ENCODE measurements around the gene ZMYND8. TPM values are rescaled to one million over a fixed set of nuclear protein-coding genes. Genes with fewer than 3 reads are reported as not detected.

The ZMYND8 gene
- total RNA-seq, 1 donor from 2014 or later, result 37.9 TPM

DNA sequence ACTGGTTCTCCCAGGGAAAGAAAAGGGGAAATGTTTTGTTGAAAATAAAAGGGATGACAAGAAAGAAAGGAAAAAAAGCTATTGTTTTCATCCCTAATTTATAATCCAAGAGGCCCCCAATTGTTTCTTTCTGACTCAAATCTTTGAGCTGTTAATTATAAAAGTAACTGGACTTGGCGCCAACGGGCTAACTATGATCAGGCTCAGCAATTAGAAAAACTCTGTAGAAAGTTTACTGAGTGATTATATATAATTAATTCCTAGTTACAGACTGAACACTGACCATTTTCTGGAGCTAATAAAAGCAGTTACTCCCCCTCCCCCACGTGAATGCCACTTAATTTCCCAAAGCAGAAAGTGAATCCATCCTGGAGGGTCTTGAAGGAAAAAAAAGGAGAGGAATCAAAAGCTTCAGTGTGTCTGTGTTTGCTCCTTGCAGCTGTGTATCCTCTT, 3.2 kb downstream of the ZMYND8 start:
- intact Hi-C loops (cut with micrococcal nuclease), result no loop called here
- no peaks in the 10 kb centered on the region for H3K36me3 ChIP-seq
- peaks cover 100% of the 10 kb centered on the region for H3K4me1 ChIP-seq
- H3K27me3 ChIP-seq (ENCODE audit: low read depth), result no peaks in the 10 kb centered on the region
- no peak for DNase-seq
- H3K9me3 ChIP-seq (replicated peaks), result no peaks in the 10 kb centered on the region
- peak overlapping the region; percentile 55 for H3K4me3 ChIP-seq
- TF ChIP-seq, protein P1, sequence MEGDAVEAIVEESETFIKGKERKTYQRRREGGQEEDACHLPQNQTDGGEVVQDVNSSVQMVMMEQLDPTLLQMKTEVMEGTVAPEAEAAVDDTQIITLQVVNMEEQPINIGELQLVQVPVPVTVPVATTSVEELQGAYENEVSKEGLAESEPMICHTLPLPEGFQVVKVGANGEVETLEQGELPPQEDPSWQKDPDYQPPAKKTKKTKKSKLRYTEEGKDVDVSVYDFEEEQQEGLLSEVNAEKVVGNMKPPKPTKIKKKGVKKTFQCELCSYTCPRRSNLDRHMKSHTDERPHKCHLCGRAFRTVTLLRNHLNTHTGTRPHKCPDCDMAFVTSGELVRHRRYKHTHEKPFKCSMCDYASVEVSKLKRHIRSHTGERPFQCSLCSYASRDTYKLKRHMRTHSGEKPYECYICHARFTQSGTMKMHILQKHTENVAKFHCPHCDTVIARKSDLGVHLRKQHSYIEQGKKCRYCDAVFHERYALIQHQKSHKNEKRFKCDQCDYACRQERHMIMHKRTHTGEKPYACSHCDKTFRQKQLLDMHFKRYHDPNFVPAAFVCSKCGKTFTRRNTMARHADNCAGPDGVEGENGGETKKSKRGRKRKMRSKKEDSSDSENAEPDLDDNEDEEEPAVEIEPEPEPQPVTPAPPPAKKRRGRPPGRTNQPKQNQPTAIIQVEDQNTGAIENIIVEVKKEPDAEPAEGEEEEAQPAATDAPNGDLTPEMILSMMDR (IDR thresholded peaks at IDR 0.05; ENCODE audit: borderline replicate concordance), result no peak
- peak overlapping the region; percentile 100 for H3K27ac ChIP-seq (replicated peaks)

DNA sequence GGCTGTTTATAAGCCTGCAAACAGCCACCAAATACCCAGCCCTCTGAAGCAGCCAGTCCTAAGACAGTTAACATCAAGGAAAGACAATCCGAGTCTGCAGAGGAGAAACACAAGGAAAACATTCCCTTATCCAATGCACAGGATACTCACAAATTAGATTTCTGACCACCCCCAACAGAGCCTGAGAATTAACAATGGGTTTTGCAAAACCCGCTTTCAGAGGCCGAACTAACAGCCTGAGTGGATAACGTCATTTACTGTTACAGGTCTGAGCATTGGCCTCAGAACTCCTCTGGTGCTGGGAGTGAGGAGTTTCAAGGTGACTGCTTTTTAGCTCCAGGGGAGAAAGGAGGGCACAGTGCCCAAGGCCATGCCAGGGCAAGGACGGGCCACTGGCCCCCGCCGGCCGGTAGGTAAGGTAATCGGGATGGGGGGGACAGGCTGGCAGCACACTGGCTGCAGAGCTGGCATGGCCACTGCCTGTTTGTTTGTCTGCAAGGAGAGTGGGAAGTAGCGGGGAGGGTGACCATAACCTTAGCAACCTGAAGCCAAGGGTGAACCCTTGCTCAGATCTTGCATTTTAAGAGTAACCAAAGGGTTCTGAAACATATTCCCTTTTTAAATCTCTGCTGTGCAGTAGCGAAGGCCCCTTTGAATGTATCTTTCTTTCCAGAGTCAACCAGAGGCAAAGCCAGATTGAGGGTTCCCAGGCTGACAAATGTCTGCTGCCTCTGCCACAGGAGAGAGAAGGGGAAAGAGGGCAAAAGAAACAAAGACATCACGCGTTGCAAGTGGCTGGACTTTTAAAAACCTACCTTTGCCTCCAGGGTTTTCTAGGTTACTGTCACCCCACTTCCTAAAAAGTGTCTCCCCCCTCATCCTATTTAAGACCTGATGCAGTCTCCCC, 3.9 kb downstream of the ZMYND8 start:
- Histone ChIP-seq H3K4me1 (peaks cover 100% of the 10 kb centered on the region), H3K9me3 (replicated peaks) (no peaks in the 10 kb centered on the region), H3K27ac (replicated peaks) (peak overlapping the region; percentile 100), H3K27me3 (ENCODE audit: low read depth) (no peaks in the 10 kb centered on the region), H3K36me3 (no peaks in the 10 kb centered on the region), H3K4me3 (peak overlapping the region; percentile 55)
- TF ChIP-seq, protein P1 (IDR thresholded peaks at IDR 0.05; ENCODE audit: borderline replicate concordance), result no peak
- intact Hi-C loops (cut with micrococcal nuclease), result no loop called here
- peak; percentile 59 for DNase-seq

DNA sequence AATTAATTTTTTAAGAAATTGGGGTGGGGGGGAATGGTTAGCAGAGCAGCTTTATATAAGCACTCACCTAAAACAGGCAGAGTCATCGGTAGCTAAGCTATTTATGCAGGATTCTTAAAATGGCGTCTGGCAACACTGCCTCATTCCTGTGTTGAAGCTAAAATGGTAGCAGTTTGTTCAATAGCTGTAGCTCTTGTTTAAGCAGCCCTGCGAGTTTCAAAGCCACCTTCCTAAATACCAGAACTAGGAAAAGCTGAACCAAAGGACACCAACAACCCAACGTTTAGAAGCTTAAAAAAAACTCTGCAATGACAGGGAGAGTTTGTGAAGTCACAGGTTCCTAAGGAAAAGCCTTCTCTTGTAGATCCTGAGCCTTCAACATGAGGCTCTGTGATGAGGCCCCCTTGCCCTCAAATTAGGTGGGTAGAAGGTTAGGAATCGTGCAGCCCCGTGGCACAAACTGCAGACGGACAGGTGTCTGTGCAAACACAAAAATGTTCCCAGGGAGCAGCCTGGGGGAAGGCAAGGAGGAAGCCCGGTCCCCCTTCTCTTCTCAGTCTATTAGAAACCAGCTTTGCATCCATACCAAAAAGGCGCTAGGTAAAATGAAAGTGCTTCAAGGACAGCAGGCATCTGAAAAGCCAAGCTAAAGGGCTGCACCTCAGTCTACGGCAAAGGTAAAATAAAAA, 4.7 kb downstream of the ZMYND8 start:
- no peaks in the 10 kb centered on the region for H3K9me3 ChIP-seq (replicated peaks)
- TF ChIP-seq, protein P1 (IDR thresholded peaks at IDR 0.05; ENCODE audit: borderline replicate concordance), result no peak

DNA sequence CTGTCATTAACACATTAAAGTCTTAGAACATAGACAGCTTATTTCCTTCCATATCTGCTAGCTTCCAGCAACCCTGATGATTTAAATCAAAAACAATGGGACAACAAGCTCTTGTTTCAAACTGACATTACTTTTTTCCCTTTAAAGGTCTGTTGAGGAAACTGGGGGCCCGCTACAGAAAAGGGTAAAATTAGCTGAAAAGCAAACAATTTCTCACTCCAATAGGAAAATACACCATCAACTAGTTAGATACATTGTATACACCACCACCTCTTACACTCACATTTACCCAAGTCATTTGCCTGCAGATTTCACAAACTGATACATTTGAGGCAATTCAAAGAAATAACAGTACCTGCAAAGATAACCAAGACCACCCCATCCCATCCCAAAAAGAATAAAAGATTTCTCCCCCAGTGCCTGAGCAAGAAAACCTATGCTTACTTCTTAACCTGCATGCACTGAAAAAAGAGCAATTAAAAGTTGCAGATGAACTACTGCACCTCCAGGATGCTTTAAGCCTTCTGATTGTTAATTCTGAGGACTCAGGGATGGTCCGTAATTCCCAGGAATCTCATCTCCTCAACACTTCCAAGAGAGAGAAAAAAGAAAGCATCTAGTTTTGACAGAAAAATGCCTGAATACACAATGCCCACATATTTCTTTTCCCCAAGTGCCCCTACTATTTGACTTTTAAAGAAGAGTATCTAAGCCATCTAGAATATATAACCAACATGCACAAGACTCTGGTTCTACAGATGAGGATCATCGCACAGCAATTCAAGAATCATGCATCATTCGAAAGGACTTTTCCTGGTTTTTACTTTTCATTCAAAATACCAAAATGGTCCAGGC, 5.6 kb downstream of the ZMYND8 start:
- TF ChIP-seq, protein P1 (IDR thresholded peaks at IDR 0.05; ENCODE audit: borderline replicate concordance), result no peak
- peaks cover 98% of the 10 kb centered on the region for H3K4me1 ChIP-seq
- intact Hi-C loops (cut with micrococcal nuclease), result no loop called here
- H3K9me3 ChIP-seq (replicated peaks), result no peaks in the 10 kb centered on the region
- peaks cover 4% of the 10 kb centered on the region for H3K36me3 ChIP-seq
- H3K27ac ChIP-seq (replicated peaks), result peak overlapping the region; percentile 100
- H3K4me3 ChIP-seq, result peak overlapping the region; percentile 55
- DNase-seq, result no peak
- H3K27me3 ChIP-seq (ENCODE audit: low read depth), result no peaks in the 10 kb centered on the region

More for the DNA sequence above, 4.7 kb downstream of the ZMYND8 start:
- no peaks in the 10 kb centered on the region for H3K36me3 ChIP-seq
- intact Hi-C loops (cut with micrococcal nuclease), result no loop called here
- peak overlapping the region; percentile 100 for H3K27ac ChIP-seq (replicated peaks)
- H3K4me1 ChIP-seq, result peaks cover 100% of the 10 kb centered on the region
- no peaks in the 10 kb centered on the region for H3K27me3 ChIP-seq (ENCODE audit: low read depth)
- H3K4me3 ChIP-seq, result peak overlapping the region; percentile 55
- DNase-seq, result no peak

DNA sequence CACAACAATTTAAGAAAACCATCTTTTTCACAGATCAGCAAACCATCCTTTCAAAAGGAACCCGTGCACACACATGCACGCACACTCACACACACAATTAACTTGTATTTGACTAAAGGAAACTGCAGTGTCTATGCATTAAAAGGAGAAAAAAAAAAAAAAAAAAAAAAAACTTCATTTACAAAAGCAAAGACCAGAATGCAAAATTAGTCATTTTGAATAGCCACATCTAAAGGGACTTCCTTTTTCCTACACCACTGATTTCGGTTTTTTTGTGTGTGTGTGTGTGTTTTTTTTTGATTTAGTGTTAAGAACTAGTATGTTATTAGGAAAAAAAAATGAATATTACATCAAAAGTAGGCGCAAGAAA, 6.3 kb downstream of the ZMYND8 start:
- peak overlapping the region; percentile 55 for H3K4me3 ChIP-seq
- H3K36me3 ChIP-seq, result peaks cover 12% of the 10 kb centered on the region
- H3K27ac ChIP-seq (replicated peaks), result peak overlapping the region; percentile 100
- H3K4me1 ChIP-seq, result peaks cover 90% of the 10 kb centered on the region
- TF ChIP-seq, protein P1 (IDR thresholded peaks at IDR 0.05; ENCODE audit: borderline replicate concordance), result no peak
- no peaks in the 10 kb centered on the region for H3K9me3 ChIP-seq (replicated peaks)
- intact Hi-C loops (cut with micrococcal nuclease), result no loop called here
- DNase-seq, result no peak
- no peaks in the 10 kb centered on the region for H3K27me3 ChIP-seq (ENCODE audit: low read depth)

Data from left ventricle myocardium inferior (tissue), 1 donor.